Measurements from ENCODE around the gene PRKG1.

DNA sequence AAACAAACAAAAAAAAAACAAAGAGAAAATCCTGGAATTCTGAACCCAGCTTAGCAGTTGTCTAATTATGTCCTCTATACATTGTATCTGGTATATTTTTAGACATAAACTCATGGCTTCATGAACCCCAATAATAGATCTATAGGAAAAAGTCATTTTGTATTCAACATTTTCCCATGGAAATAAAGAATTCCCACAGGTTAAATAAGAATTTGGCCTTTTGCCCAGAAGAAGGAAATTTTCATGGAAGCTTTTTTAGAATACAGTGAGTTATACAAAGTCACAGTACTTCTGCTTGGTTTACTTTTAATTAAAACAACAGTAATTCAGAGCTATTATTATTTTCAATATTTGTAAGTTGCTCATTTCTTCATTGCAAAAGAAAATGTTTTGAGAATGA is 2.1 kb upstream of the PRKG1 start:
- no peak for TF ChIP-seq CTCF (optimal IDR thresholded peaks at IDR 0.05 in 1 of 3, IDR thresholded peaks at IDR 0.05 in 1 of 3, conservative IDR thresholded peaks at IDR 0.05 in 1 of 3; ENCODE audit: extremely low read depth in 1 of 3, insufficient read depth in 2 of 3, low read length in 3 of 3)
- TF ChIP-seq EZH2 (IDR thresholded peaks at IDR 0.05; ENCODE audit: low read length), result no peak

Data from keratinocyte (primary cell).